GM23338 (cell line): ENCODE data around the gene MRTFA. TPM values are rescaled to one million over a fixed set of nuclear protein-coding genes. Genes with fewer than 3 reads are reported as not detected.

Experiments used
- ATAC-seq: fragments of 200-7000 bp; cut with Tn5 transposase; 3 replicates; pipeline ENCODE4 v1.9.1; 2020
- DNase-seq: peaks from one replicate; pipeline ENCODE4 v3.0.0-alpha.2; 2015; ENCODE audit warnings: low spot score
- H2AFZ ChIP-seq: fragments of 200-600 bp; sonication (generic); 2 replicates; pipeline ENCODE4 v1.8.0; 2016; ENCODE audit warnings: antibody characterized with exemption, mild to moderate bottlenecking, moderate library complexity
- H3F3A ChIP-seq: fragments of 200-600 bp; sonication (generic); replicated peaks from 2 replicates; pipeline ENCODE4 v1.8.0; 2017; ENCODE audit warnings: antibody characterized with exemption, mixed run types, low read depth
- H3K27ac ChIP-seq: fragments of 200-600 bp; sonication (generic); 2 replicates; pipeline ENCODE4 v1.6.1; 2016; ENCODE audit warnings: low read depth
- H3K27me3 ChIP-seq: fragments of 200-600 bp; sonication (generic); 2 replicates; pipeline ENCODE4 v1.8.0; 2016; ENCODE audit warnings: mild to moderate bottlenecking, mixed run types, moderate library complexity; ENCODE audit not compliant: insufficient read depth
- H3K36me3 ChIP-seq: fragments of 200-600 bp; sonication (generic); 2 replicates; pipeline ENCODE4 v1.8.0; 2016; ENCODE audit warnings: mild to moderate bottlenecking; ENCODE audit not compliant: insufficient read depth
- H3K4me1 ChIP-seq: fragments of 200-600 bp; sonication (generic); 2 replicates; pipeline ENCODE4 v1.8.0; 2016; ENCODE audit warnings: mild to moderate bottlenecking, moderate library complexity; ENCODE audit not compliant: insufficient read depth
- H3K4me2 ChIP-seq: fragments of 200-600 bp; sonication (generic); 2 replicates; pipeline ENCODE4 v1.7.1; 2017; ENCODE audit warnings: mixed run types
- H3K4me3 ChIP-seq: fragments of 200-600 bp; sonication (generic); 2 replicates; pipeline ENCODE4 v1.6.1; 2016; ENCODE audit warnings: mixed run types
- H3K79me2 ChIP-seq: fragments of 200-600 bp; sonication (generic); replicated peaks from 2 replicates; pipeline ENCODE4 v1.8.0; 2017; ENCODE audit warnings: mild to moderate bottlenecking; ENCODE audit not compliant: insufficient read depth
- H3K9me2 ChIP-seq: fragments of 200-600 bp; sonication (generic); 2 replicates; pipeline ENCODE4 v1.8.0; 2017; ENCODE audit not compliant: insufficient read depth
- H4K20me1 ChIP-seq: fragments of 200-600 bp; sonication (generic); replicated peaks from 2 replicates; pipeline ENCODE4 v1.8.0; 2017; ENCODE audit warnings: mild to moderate bottlenecking; ENCODE audit not compliant: insufficient read depth
- H3K27ac Mint-ChIP-seq: 2 replicates; pipeline ENCODE4 v1.8.0; 2020; ENCODE audit warnings: inconsistent platforms, mild to moderate bottlenecking, moderate library complexity, mixed read lengths
- H3K27me3 Mint-ChIP-seq: 3 replicates; pipeline ENCODE4 v1.8.0; 2022; ENCODE audit warnings: low read depth, mild to moderate bottlenecking, moderate library complexity, mixed read lengths, inconsistent platforms; ENCODE audit not compliant: insufficient read depth, poor library complexity
- H3K36me3 Mint-ChIP-seq: 3 replicates; pipeline ENCODE4 v1.8.0; 2021; ENCODE audit warnings: low read depth, mild to moderate bottlenecking, inconsistent platforms, moderate library complexity, mixed read lengths
- H3K4me1 Mint-ChIP-seq: 3 replicates; pipeline ENCODE4 v1.8.0; 2020; ENCODE audit warnings: mild to moderate bottlenecking, inconsistent platforms, mixed read lengths
- H3K4me3 Mint-ChIP-seq: 3 replicates; pipeline ENCODE4 v1.8.0; 2021; ENCODE audit warnings: moderate library complexity, mild to moderate bottlenecking, inconsistent platforms, mixed read lengths
- H3K9me3 Mint-ChIP-seq: 3 replicates; pipeline ENCODE4 v1.8.0; 2020; ENCODE audit warnings: moderate library complexity, mild to moderate bottlenecking, inconsistent platforms, mixed read lengths
- CREB1 ChIP-seq: fragments of 250-450 bp; sonication (Bioruptor Pico); IDR thresholded peaks from 2 replicates; pipeline ENCODE4 v1.5.0; 2020; ENCODE audit warnings: low read depth, mild to moderate bottlenecking, moderate library complexity
- EZH2 ChIP-seq: fragments of 200-600 bp; sonication (generic); IDR thresholded peaks from one replicate; pipeline ENCODE4 v1.8.0; 2017; ENCODE audit warnings: antibody characterized with exemption, mild to moderate bottlenecking, low read depth; ENCODE audit not compliant: unreplicated experiment
- EZH2phosphoT487 ChIP-seq: fragments of 200-600 bp; sonication (generic); IDR thresholded peaks from one replicate; pipeline ENCODE4 v1.8.1; 2018; ENCODE audit warnings: antibody characterized with exemption; ENCODE audit not compliant: unreplicated experiment
- NANOG ChIP-seq: IDR thresholded peaks from 2 replicates; pipeline ENCODE4 v1.6.1; 2016; ENCODE audit warnings: antibody characterized with exemption, borderline replicate concordance
- STAT1 ChIP-seq: IDR thresholded peaks from one replicate; pipeline ENCODE4 v1.6.1; 2016; ENCODE audit warnings: antibody characterized with exemption; ENCODE audit not compliant: unreplicated experiment
- ZNF114 ChIP-seq: fragments of 250-450 bp; sonication (Bioruptor Pico); IDR thresholded peaks from 2 replicates; pipeline ENCODE4 v1.5.0; 2020; ENCODE audit warnings: mild to moderate bottlenecking, moderate library complexity
- polyA plus RNA-seq: library from polyadenylated mRNA; unstranded; fragments of >200 nt; fragmentation: Nextera tagmentation; extraction: Ambion mirVana; gene quantifications from 2 replicates; pipeline ENCODE4 v1.2.1, GENCODE V29; 2016
- total RNA-seq: library from RNA; depleted of rRNA; stranded (reverse); fragments of >200 nt; shearing (Covaris generic); gene quantifications from 2 replicates; pipeline ENCODE4 v1.2.3, GENCODE V29; 2014
- TF ChIP-seq, protein P1 (sequence below), 2 experiments: fragments of 200-600 bp in 1 of 2; sonication (generic) in 1 of 2; conservative IDR thresholded peaks; 2 replicates each; pipeline versions ENCODE4 v1.5.1 to v1.6.1; 2016 to 2017; ENCODE audit warnings: antibody characterized with exemption in 2 of 2, low read depth in 2 of 2, mild to moderate bottlenecking in 2 of 2, moderate library complexity in 1 of 2
- TF ChIP-seq, protein P2 (sequence below): fragments of 250-450 bp; sonication (Bioruptor Pico); IDR thresholded peaks from 2 replicates; pipeline ENCODE4 v1.5.0; 2020; ENCODE audit warnings: mild to moderate bottlenecking, moderate library complexity
- TF ChIP-seq, protein P3 (sequence below): IDR thresholded peaks from one replicate; pipeline ENCODE4 v1.6.1; 2018; ENCODE audit warnings: antibody characterized with exemption; ENCODE audit not compliant: unreplicated experiment

The MRTFA gene
- total and polyA plus RNA-seq, 2 experiments from 2014 or later, result 18.1 to 92.4 TPM

DNA sequence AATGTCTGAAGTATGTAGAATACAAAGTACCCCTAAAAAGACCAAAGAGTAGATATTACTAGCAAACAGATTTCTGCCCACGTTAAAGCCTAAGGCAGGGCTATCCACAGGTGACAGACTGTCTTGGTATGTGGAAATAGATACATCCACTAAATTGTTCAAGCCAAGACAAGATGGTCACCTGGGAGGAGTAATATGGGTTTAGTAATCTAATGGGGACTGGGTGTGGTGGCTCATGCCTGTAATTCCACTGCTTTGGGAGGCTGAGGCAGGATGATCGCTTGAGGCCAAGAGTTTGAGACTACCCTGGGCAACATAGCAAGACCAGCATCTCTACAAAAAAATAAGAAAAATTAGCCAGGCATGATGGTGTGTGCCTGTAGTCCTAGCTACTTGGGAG, 258.6 kb downstream of the MRTFA start:
- H3K4me3 ChIP-seq, result no peak overlapping the region
- ATAC-seq, result no peak
- H3K27ac ChIP-seq, result no peak overlapping the region
- no peaks in the 10 kb centered on the region for H3K27me3 ChIP-seq
- peaks cover 16% of the 10 kb centered on the region for H4K20me1 ChIP-seq
- H3K36me3 Mint-ChIP-seq, result peaks cover 9% of the 10 kb centered on the region; the same call in 2 of the 3 replicates
- no peaks in the 10 kb centered on the region for H3F3A ChIP-seq
- H2AFZ ChIP-seq, result no peak overlapping the region
- H3K4me1 Mint-ChIP-seq, result no peaks in the 10 kb centered on the region
- H3K4me1 ChIP-seq, result no peaks in the 10 kb centered on the region
- H3K9me2 ChIP-seq, result no peaks in the 10 kb centered on the region
- no peak overlapping the region for H3K4me2 ChIP-seq
- DNase-seq, result no peak
- no peak overlapping the region for H3K27ac Mint-ChIP-seq
- H3K9me3 Mint-ChIP-seq, result no peaks in the 10 kb centered on the region
- no peak for TF ChIP-seq NANOG
- no peak for TF ChIP-seq STAT1
- TF ChIP-seq, protein P1, sequence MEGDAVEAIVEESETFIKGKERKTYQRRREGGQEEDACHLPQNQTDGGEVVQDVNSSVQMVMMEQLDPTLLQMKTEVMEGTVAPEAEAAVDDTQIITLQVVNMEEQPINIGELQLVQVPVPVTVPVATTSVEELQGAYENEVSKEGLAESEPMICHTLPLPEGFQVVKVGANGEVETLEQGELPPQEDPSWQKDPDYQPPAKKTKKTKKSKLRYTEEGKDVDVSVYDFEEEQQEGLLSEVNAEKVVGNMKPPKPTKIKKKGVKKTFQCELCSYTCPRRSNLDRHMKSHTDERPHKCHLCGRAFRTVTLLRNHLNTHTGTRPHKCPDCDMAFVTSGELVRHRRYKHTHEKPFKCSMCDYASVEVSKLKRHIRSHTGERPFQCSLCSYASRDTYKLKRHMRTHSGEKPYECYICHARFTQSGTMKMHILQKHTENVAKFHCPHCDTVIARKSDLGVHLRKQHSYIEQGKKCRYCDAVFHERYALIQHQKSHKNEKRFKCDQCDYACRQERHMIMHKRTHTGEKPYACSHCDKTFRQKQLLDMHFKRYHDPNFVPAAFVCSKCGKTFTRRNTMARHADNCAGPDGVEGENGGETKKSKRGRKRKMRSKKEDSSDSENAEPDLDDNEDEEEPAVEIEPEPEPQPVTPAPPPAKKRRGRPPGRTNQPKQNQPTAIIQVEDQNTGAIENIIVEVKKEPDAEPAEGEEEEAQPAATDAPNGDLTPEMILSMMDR (conservative IDR thresholded peaks at IDR 0.05; ENCODE audit: low read depth in 2 of 2), result no peak
- no peak for TF ChIP-seq ZNF114 (CRISPR knock-in tag)
- no peak for TF ChIP-seq EZH2
- TF ChIP-seq, protein P2, sequence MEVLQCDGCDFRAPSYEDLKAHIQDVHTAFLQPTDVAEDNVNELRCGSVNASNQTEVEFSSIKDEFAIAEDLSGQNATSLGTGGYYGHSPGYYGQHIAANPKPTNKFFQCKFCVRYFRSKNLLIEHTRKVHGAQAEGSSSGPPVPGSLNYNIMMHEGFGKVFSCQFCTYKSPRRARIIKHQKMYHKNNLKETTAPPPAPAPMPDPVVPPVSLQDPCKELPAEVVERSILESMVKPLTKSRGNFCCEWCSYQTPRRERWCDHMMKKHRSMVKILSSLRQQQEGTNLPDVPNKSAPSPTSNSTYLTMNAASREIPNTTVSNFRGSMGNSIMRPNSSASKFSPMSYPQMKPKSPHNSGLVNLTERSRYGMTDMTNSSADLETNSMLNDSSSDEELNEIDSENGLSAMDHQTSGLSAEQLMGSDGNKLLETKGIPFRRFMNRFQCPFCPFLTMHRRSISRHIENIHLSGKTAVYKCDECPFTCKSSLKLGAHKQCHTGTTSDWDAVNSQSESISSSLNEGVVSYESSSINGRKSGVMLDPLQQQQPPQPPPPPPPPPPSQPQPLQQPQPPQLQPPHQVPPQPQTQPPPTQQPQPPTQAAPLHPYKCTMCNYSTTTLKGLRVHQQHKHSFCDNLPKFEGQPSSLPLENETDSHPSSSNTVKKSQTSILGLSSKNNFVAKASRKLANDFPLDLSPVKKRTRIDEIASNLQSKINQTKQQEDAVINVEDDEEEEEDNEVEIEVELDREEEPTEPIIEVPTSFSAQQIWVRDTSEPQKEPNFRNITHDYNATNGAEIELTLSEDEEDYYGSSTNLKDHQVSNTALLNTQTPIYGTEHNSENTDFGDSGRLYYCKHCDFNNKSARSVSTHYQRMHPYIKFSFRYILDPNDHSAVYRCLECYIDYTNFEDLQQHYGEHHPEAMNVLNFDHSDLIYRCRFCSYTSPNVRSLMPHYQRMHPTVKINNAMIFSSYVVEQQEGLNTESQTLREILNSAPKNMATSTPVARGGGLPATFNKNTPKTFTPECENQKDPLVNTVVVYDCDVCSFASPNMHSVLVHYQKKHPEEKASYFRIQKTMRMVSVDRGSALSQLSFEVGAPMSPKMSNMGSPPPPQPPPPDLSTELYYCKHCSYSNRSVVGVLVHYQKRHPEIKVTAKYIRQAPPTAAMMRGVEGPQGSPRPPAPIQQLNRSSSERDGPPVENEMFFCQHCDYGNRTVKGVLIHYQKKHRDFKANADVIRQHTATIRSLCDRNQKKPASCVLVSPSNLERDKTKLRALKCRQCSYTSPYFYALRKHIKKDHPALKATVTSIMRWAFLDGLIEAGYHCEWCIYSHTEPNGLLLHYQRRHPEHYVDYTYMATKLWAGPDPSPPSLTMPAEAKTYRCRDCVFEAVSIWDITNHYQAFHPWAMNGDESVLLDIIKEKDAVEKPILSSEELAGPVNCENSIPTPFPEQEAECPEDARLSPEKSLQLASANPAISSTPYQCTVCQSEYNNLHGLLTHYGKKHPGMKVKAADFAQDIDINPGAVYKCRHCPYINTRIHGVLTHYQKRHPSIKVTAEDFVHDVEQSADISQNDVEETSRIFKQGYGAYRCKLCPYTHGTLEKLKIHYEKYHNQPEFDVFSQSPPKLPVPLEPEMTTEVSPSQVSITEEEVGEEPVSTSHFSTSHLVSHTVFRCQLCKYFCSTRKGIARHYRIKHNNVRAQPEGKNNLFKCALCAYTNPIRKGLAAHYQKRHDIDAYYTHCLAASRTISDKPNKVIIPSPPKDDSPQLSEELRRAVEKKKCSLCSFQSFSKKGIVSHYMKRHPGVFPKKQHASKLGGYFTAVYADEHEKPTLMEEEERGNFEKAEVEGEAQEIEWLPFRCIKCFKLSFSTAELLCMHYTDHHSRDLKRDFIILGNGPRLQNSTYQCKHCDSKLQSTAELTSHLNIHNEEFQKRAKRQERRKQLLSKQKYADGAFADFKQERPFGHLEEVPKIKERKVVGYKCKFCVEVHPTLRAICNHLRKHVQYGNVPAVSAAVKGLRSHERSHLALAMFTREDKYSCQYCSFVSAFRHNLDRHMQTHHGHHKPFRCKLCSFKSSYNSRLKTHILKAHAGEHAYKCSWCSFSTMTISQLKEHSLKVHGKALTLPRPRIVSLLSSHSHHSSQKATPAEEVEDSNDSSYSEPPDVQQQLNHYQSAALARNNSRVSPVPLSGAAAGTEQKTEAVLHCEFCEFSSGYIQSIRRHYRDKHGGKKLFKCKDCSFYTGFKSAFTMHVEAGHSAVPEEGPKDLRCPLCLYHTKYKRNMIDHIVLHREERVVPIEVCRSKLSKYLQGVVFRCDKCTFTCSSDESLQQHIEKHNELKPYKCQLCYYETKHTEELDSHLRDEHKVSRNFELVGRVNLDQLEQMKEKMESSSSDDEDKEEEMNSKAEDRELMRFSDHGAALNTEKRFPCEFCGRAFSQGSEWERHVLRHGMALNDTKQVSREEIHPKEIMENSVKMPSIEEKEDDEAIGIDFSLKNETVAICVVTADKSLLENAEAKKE (CRISPR knock-in tag), result no peak
- TF ChIP-seq EZH2phosphoT487, result no peak
- TF ChIP-seq, protein P3, sequence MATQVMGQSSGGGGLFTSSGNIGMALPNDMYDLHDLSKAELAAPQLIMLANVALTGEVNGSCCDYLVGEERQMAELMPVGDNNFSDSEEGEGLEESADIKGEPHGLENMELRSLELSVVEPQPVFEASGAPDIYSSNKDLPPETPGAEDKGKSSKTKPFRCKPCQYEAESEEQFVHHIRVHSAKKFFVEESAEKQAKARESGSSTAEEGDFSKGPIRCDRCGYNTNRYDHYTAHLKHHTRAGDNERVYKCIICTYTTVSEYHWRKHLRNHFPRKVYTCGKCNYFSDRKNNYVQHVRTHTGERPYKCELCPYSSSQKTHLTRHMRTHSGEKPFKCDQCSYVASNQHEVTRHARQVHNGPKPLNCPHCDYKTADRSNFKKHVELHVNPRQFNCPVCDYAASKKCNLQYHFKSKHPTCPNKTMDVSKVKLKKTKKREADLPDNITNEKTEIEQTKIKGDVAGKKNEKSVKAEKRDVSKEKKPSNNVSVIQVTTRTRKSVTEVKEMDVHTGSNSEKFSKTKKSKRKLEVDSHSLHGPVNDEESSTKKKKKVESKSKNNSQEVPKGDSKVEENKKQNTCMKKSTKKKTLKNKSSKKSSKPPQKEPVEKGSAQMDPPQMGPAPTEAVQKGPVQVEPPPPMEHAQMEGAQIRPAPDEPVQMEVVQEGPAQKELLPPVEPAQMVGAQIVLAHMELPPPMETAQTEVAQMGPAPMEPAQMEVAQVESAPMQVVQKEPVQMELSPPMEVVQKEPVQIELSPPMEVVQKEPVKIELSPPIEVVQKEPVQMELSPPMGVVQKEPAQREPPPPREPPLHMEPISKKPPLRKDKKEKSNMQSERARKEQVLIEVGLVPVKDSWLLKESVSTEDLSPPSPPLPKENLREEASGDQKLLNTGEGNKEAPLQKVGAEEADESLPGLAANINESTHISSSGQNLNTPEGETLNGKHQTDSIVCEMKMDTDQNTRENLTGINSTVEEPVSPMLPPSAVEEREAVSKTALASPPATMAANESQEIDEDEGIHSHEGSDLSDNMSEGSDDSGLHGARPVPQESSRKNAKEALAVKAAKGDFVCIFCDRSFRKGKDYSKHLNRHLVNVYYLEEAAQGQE, result no peak
- no peak for TF ChIP-seq CREB1
- H3K4me3 Mint-ChIP-seq, result no peak overlapping the region
- peaks cover 22% of the 10 kb centered on the region; the same call in 1 of the 2 replicates for H3K79me2 ChIP-seq
- H3K27me3 Mint-ChIP-seq, result no peaks in the 10 kb centered on the region
- H3K36me3 ChIP-seq, result peaks cover 4% of the 10 kb centered on the region
